H1 (cell line): ENCODE data around the gene ABL1. TPM values are rescaled to one million over a fixed set of nuclear protein-coding genes. Genes with fewer than 3 reads are reported as not detected.

ENCODE experiments used
- CTCF ChIA-PET: fragments of 300-600 bp; sonication (Branson Sonifier 250); formaldehyde crosslinking; loops from one replicate; lab custom pipeline; 2021; ENCODE audit not compliant: partially characterized antibody; lab: Charles Lee
- POLR2A ChIA-PET: fragments of 300-600 bp; sonication (Branson Sonifier 250); formaldehyde crosslinking; loops from one replicate; lab custom pipeline; 2021; ENCODE audit warnings: inconsistent platforms; ENCODE audit not compliant: partially characterized antibody; lab: Charles Lee
- DNase-seq, 2 experiments: peaks; one replicate each; pipeline versions ENCODE4 v3.0.0 to v3.0.0-alpha.2; 2010 to 2022; ENCODE audit warnings: low spot score in 2 of 2, low read depth in 1 of 2, mixed read lengths in 1 of 2
- FAIRE-seq: peaks from 2 replicates; lab custom pipeline; 2011; peaks lifted over from hg19 to GRCh38; lab: Jason Lieb, UNC
- H2AFZ ChIP-seq: 2 replicates; pipeline ENCODE4 v1.8.1; 2012; ENCODE audit warnings: low read length, inconsistent platforms
- H2AK5ac ChIP-seq: 2 replicates; pipeline ENCODE4 v1.6.1; 2013; ENCODE audit warnings: low read depth, low read length
- H2BK120ac ChIP-seq: replicated peaks from 2 replicates; pipeline ENCODE3; 2013; ENCODE audit warnings: low read depth, low read length, inconsistent platforms
- H2BK12ac ChIP-seq: 2 replicates; pipeline ENCODE4 v1.6.1; 2013; ENCODE audit warnings: low read depth, low read length
- H2BK15ac ChIP-seq: 2 replicates; pipeline ENCODE4 v1.6.1; 2013; ENCODE audit warnings: low read length
- H2BK20ac ChIP-seq: 2 replicates; pipeline ENCODE4 v1.6.1; 2013; ENCODE audit warnings: low read length
- H2BK5ac ChIP-seq: 2 replicates; pipeline ENCODE4 v1.6.1; 2013; ENCODE audit warnings: low read depth, low read length
- H3K14ac ChIP-seq: 2 replicates; pipeline ENCODE4 v1.6.1; 2013; ENCODE audit warnings: inconsistent platforms; ENCODE audit not compliant: insufficient read length
- H3K18ac ChIP-seq: 2 replicates; pipeline ENCODE4 v1.6.1; 2013; ENCODE audit warnings: low read length; ENCODE audit errors: extremely low read depth
- H3K23ac ChIP-seq: 2 replicates; pipeline ENCODE4 v1.6.1; 2013; ENCODE audit warnings: inconsistent platforms; ENCODE audit not compliant: insufficient read length
- H3K23me2 ChIP-seq: 2 replicates; pipeline ENCODE4 v1.6.1; 2013; ENCODE audit warnings: low read depth, low read length
- H3K27ac ChIP-seq: 2 replicates; pipeline ENCODE4 v1.6.1; 2011; ENCODE audit warnings: low read depth, low read length, inconsistent platforms
- H3K27me3 ChIP-seq, 4 experiments: replicated peaks in 1 of 4; 1 replicate in 1 of 4; 2 replicates in 3 of 4; pipeline versions ENCODE4 v1.6.1 to v1.8.1; 2011 to 2013; ENCODE audit warnings: low read length in 3 of 4, mild to moderate bottlenecking in 3 of 4, inconsistent platforms in 2 of 4, mixed read lengths in 2 of 4, moderate library complexity in 1 of 4; ENCODE audit not compliant: control insufficient read depth in 3 of 4, insufficient read depth in 3 of 4; ENCODE audit errors: extremely low read depth in 1 of 4
- H3K36me3 ChIP-seq, 4 experiments: 2 replicates each; pipeline versions ENCODE4 v1.6.1 to v1.8.1; 2011 to 2013; ENCODE audit warnings: mild to moderate bottlenecking in 4 of 4, low read length in 3 of 4, moderate library complexity in 2 of 4, control low read depth in 1 of 4, inconsistent platforms in 1 of 4; ENCODE audit not compliant: insufficient read depth in 4 of 4, control insufficient read depth in 2 of 4
- H3K4ac ChIP-seq: replicated peaks from 2 replicates; pipeline ENCODE3; 2013; ENCODE audit warnings: low read length, low read depth, mixed read lengths, inconsistent platforms; ENCODE audit not compliant: insufficient read length
- H3K4me1 ChIP-seq, 4 experiments: replicated peaks in 1 of 4; 1 replicate in 1 of 4; 2 replicates in 3 of 4; pipeline versions ENCODE4 v1.6.1 to v1.8.1; 2011 to 2013; ENCODE audit warnings: low read length in 3 of 4, inconsistent platforms in 2 of 4, mixed read lengths in 1 of 4; ENCODE audit not compliant: insufficient read depth in 4 of 4, control insufficient read depth in 3 of 4
- H3K4me2 ChIP-seq, 2 experiments: 2 replicates each; pipeline versions ENCODE4 v1.6.1 to v1.8.1; 2011 to 2013; ENCODE audit warnings: low read depth in 2 of 2, low read length in 2 of 2, control low read depth in 1 of 2, inconsistent platforms in 1 of 2, mild to moderate bottlenecking in 1 of 2; ENCODE audit not compliant: insufficient read depth in 1 of 2
- H3K4me3 ChIP-seq, 4 experiments: fragments of 200-600, 300-600 bp in 1 of 4; sonication (generic), shearing (Covaris generic), sonication (Bioruptor Twin) in 1 of 4; 2 replicates each; pipeline versions ENCODE4 v1.5.1 to v1.8.1; 2011 to 2016; ENCODE audit warnings: low read length in 4 of 4, low read depth in 3 of 4, control low read depth in 2 of 4, inconsistent platforms in 2 of 4, mild to moderate bottlenecking in 2 of 4, mixed read lengths in 1 of 4, moderate library complexity in 1 of 4; ENCODE audit not compliant: insufficient read depth in 2 of 4; ENCODE audit errors: extremely low read depth in 1 of 4
- H3K56ac ChIP-seq: replicated peaks from 2 replicates; pipeline ENCODE3; 2013; ENCODE audit warnings: low read depth, mild to moderate bottlenecking, mixed read lengths, low read length, inconsistent platforms; ENCODE audit not compliant: insufficient read length
- H3K79me1 ChIP-seq: 2 replicates; pipeline ENCODE4 v1.6.1; 2013; ENCODE audit warnings: low read depth, low read length, control low read depth
- H3K79me2 ChIP-seq, 2 experiments: 2 replicates each; pipeline versions ENCODE4 v1.6.1 to v1.8.1; 2012 to 2013; ENCODE audit warnings: low read length in 2 of 2, mild to moderate bottlenecking in 2 of 2, inconsistent platforms in 1 of 2; ENCODE audit not compliant: insufficient read depth in 2 of 2, control insufficient read depth in 1 of 2
- H3K9ac ChIP-seq, 4 experiments: replicated peaks in 1 of 4; 1 replicate in 1 of 4; 2 replicates in 3 of 4; pipeline versions ENCODE4 v1.6.1 to v1.8.1; 2011 to 2013; ENCODE audit warnings: low read depth in 3 of 4, low read length in 3 of 4, control low read depth in 2 of 4, mild to moderate bottlenecking in 2 of 4, moderate library complexity in 2 of 4, inconsistent platforms in 1 of 4; ENCODE audit errors: extremely low read depth in 1 of 4
- H3K9me3 ChIP-seq, 2 experiments: 2 replicates each; pipeline versions ENCODE4 v1.6.1 to v1.8.1; 2012 to 2013; ENCODE audit warnings: mild to moderate bottlenecking in 2 of 2, moderate library complexity in 2 of 2, control low read depth in 1 of 2, inconsistent platforms in 1 of 2, low read depth in 1 of 2, low read length in 1 of 2, mixed read lengths in 1 of 2; ENCODE audit not compliant: insufficient read depth in 2 of 2
- H4K20me1 ChIP-seq, 2 experiments: replicated peaks in 1 of 2; 2 replicates each; pipeline versions ENCODE3 to v1.8.1; 2011 to 2013; ENCODE audit warnings: inconsistent platforms in 2 of 2, low read length in 2 of 2, mild to moderate bottlenecking in 1 of 2; ENCODE audit not compliant: insufficient read depth in 2 of 2, control insufficient read depth in 1 of 2
- H4K5ac ChIP-seq: 2 replicates; pipeline ENCODE4 v1.6.1; 2013; ENCODE audit warnings: low read length, low read depth, mixed read lengths, inconsistent platforms; ENCODE audit not compliant: insufficient read length
- H4K8ac ChIP-seq: 2 replicates; pipeline ENCODE4 v1.8.0; 2013; ENCODE audit warnings: mild to moderate bottlenecking, moderate library complexity, low read length, inconsistent platforms; ENCODE audit not compliant: insufficient read depth; ENCODE audit errors: extremely low read depth
- H4K91ac ChIP-seq: replicated peaks from 2 replicates; pipeline ENCODE3; 2013; ENCODE audit warnings: low read length, mixed read lengths, inconsistent platforms; ENCODE audit not compliant: insufficient read length
- CBX5 ChIP-seq: fragments of 300-800, 300-1000 bp; sonication (generic); IDR thresholded peaks from 2 replicates; pipeline ENCODE4 v1.7.1; 2016; ENCODE audit warnings: antibody characterized with exemption, low read length, low read depth
- POU5F1 ChIP-seq: IDR thresholded peaks from 2 replicates; pipeline ENCODE4 v1.6.1; 2011; ENCODE audit warnings: low read depth, mild to moderate bottlenecking, low read length, moderate library complexity
- SAP30 ChIP-seq: fragments of 300-600 bp; sonication (generic); IDR thresholded peaks from 2 replicates; pipeline ENCODE4 v1.7.1; 2012; ENCODE audit warnings: low read length, moderate library complexity, mild to moderate bottlenecking, inconsistent platforms; ENCODE audit not compliant: insufficient read depth, insufficient replicate concordance
- TAF7 ChIP-seq: optimal IDR thresholded peaks from 2 replicates; pipeline ENCODE3; 2011; ENCODE audit warnings: low read depth, mild to moderate bottlenecking, inconsistent platforms, low read length, moderate library complexity, borderline replicate concordance
- WGBS, 2 experiments: shearing (Covaris generic) in 1 of 2; methylation state at CpG; one replicate each; pipeline versions ENCODE4 v1.1.6 to v1.1.7; 2013 to 2015; ENCODE audit warnings: low lambda C conversion rate in 2 of 2, mixed read lengths in 2 of 2, inconsistent platforms in 1 of 2, low coverage in 1 of 2, missing lambda C conversion rate in 1 of 2; ENCODE audit not compliant: insufficient replicate concordance in 2 of 2, insufficient coverage in 1 of 2, insufficient read length in 1 of 2; ENCODE audit errors: extremely low coverage in 1 of 2, missing lambda C conversion rate in 1 of 2; 5-methylcytosine and 5-hydroxymethylcytosine counted together
- polyA plus RNA-seq, 7 experiments: library from polyadenylated mRNA; depleted of rRNA in 3 of 7; stranded (reverse) in 5 of 7; unstranded in 2 of 7; fragments of >200 nt in 5 of 7; fragments of 200-250 nt in 2 of 7; gene quantifications; 1 replicate in 5 of 7; 2 replicates in 1 of 7; 4 replicates in 1 of 7; pipeline versions ENCODE4 v1.2.1 to v1.2.3, GENCODE V29; 2011 to 2013; ENCODE audit warnings: missing spikeins in 2 of 7, mixed read lengths in 2 of 7
- total RNA-seq: library from RNA; stranded (reverse); fragmentation: NEBNext Ultra II Directional; extraction: Animal tissue kit (Norgen Biotek cat#: 25700); gene quantifications from 2 replicates; pipeline ENCODE4 v1.2.1, GENCODE V29; 2021

Gene ABL1
- total and polyA plus RNA-seq, 2 of the 8 experiments (the other 6 are each of a cell fraction or from before 2014, with no cell fraction given): 35.3 to 104 TPM

DNA sequence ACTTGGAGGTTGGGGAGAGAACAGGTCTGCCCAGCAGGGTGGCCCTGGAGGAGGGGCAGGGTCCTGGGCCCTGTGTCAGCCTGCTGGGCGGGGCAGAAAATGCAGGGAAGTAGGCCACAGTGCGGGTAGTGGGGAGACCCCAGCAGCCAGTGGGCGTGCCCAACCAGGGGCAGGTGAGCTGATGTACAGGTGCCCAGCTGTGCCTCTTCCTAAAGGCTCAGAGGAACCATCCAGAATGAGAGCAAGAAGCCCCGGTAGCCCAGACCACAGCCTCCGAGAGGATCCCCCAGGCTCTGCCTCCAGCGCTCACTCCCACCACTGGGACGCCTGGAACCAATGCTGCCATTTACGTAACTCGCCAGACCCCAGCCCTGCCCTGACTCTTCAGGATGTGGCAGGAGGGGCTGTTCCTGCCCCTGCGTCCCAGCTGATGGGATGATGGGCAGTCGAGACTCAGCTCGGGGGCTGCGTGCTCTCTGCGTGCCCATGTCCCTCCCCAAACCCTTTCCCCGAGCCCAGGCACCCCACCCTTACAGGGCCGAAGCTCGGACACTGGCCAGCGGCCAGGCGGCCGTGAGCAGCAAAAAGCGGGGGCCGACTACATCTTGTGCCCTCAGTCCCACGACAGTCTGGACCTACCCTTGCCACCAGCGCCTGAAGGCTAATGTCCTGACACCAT lies 79.5 kb downstream of the ABL1 start:
- H3K9ac ChIP-seq: no peak overlapping the region
- no peak overlapping the region for H3K4me3 ChIP-seq
- DNase-seq (peak in 1 of 2 experiments; percentile 55), FAIRE-seq (no peak)
- H3K27ac ChIP-seq: no peak overlapping the region
- H2BK15ac ChIP-seq: 0 out of 2 replicates have a peak overlapping the region, but pooled peaks have one; percentile 88
- H2BK120ac ChIP-seq: no peak overlapping the region
- no peaks in the 10 kb centered on the region for H3K79me1 ChIP-seq
- POLR2A ChIA-PET: interaction anchor here (1.1 to 1.8 kb wide), 3 partner anchors 8 to 224 kb away, joined by 3 to 9 read pairs (median 5); no protein-coding TSS in a partner anchor
- H3K4me1 ChIP-seq: peaks cover 0 to 18% (median 2%) of the 10 kb centered on the region in 4 experiments; a peak in 6 of 7 replicates
- no peak overlapping the region for H2AK5ac ChIP-seq
- H2AFZ ChIP-seq: no peak overlapping the region
- no peak overlapping the region for H3K4ac ChIP-seq
- no peak overlapping the region for H3K18ac ChIP-seq
- CTCF ChIA-PET: interaction anchor here (0.9 to 2.4 kb wide), 5 partner anchors 14 to 213 kb away, joined by 3 to 6 read pairs (median 5); no protein-coding TSS in a partner anchor
- 81% methylated on average over 14 of the region's 24 CpGs; no CpG with 5 or more reads in 1 of the 2 experiments for WGBS, 2 experiments
- no peaks in the 10 kb centered on the region for H3K9me3 ChIP-seq
- H3K79me2 ChIP-seq: no peaks in the 10 kb centered on the region
- no peak overlapping the region for H4K5ac ChIP-seq
- peak overlapping the region; percentile 68; the same call in 1 of the 2 replicates for H2BK12ac ChIP-seq
- no peak overlapping the region for H2BK20ac ChIP-seq
- H4K91ac ChIP-seq: no peak overlapping the region
- H3K27me3 ChIP-seq: no peaks in the 10 kb centered on the region; a peak in 1 of 7 replicates
- H2BK5ac ChIP-seq: peak overlapping the region; percentile 27; the same call in 1 of the 2 replicates
- H3K23me2 ChIP-seq: no peaks in the 10 kb centered on the region
- no peak overlapping the region for H3K4me2 ChIP-seq
- no peak overlapping the region for H3K14ac ChIP-seq
- H3K36me3 ChIP-seq: no peaks in the 10 kb centered on the region
- no peak overlapping the region for H3K56ac ChIP-seq
- H3K23ac ChIP-seq: no peak overlapping the region
- no peaks in the 10 kb centered on the region for H4K20me1 ChIP-seq
- peak overlapping the region; percentile 36; the same call in 1 of the 2 replicates for H4K8ac ChIP-seq
- TF ChIP-seq POU5F1 (no peak), SAP30 (no peak), TAF7 (no peak), CBX5 (no peak)
